GM19238 (cell line): ENCODE measurements around the gene MACROD2.

ENCODE experiments used
- DNase-seq: peaks from one replicate; pipeline ENCODE4 v3.0.0; 2011; ENCODE audit warnings: low spot score; ENCODE audit not compliant: insufficient read length

Gene MACROD2

DNA sequence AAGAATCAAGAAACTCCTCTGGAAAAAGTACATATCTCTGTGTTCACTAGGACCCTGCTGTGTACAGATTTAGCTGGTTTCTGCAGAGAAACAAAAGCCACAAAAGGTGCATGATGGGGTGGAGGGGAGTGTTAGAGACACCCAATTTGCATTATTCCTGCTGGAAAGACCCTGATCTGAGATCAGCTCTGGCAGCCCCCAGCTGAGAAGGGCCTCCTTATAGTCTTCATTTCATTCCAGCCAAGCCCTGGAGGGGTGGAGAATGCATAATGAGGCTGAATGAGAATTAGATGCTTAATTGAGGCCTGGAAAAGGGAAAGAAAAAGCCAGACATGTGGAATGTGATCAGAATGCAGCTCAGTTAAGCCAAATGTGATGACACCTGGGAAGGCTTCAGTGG lies 2032.4 kb downstream of the MACROD2 start:
- DNase-seq, result no peak

DNA sequence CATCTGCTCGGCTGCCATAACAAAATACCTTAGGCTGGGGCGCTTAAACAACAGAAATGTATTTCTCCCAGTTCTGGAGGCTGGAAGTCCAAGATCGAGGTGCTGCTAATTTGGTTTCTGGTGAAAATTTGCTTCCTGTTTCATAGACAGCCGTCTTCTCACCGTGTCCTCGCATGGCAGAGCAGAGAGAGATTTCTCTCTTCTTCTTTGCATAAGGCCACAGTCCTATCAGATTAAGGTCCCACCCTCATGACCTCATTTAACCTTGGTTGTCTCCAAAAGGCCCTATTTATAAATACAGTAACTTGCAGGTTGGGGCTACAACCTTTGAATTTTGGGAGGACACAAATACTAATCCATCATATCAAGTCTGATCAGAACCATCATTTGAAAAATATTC lies 2033.6 kb downstream of the MACROD2 start:
- DNase-seq, result no peak

DNA sequence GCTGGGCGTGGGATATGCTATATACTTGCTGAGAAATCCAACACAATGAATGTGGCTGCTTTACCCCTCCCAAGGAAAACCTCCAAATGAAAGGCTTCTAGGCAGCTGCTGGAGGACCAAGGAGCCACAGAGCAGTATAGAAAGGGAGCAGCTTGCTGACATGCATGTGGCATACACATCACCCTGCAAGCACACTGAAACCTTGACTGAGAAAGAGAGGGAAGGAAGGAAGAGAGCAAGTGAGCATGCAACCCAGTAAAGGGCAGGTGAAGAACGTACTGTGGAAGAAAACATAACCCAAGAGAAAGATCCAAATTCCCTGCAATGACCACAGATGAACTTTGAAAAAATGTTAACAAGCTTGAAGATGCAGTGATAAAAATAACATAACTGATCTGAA lies 2034.9 kb downstream of the MACROD2 start:
- DNase-seq, result no peak

DNA sequence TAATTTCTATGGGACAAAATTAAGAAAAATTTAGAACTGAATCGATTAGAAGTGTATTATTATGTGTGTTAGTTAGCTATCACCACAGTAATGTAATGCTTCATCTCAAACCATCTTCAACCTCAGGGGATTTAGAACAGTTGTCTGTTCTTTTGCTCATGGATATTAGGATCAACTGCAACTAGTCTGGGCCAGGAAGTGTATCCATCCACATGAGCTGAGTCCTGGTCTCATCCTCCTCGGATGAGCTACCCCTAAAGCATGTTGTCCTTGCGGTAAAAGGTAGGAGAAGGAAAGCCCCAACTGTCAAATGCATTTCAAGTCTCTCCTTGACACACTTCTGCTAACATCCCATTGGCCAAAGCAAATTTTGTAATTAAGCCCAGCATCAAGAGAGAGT lies 2040.3 kb downstream of the MACROD2 start:
- no peak for DNase-seq

DNA sequence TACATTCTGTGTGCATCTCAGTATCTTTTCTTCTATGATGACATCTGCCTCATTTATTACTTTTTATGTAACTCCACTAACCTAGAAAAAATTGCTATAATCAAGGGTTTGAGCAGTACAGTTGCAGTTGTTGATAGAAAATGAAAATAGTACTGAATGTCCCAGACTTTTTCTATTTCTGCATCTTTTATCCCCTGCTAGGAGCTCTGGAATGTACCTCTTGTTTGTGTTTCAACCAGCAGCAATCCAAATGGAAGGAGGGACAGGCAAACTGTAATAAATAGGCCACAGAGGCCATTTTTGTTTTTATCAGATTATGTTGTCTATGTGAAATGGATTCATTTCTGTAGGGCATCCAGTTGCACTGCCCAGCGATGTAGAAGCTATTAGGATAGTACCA lies 2041.0 kb downstream of the MACROD2 start:
- no peak for DNase-seq

DNA sequence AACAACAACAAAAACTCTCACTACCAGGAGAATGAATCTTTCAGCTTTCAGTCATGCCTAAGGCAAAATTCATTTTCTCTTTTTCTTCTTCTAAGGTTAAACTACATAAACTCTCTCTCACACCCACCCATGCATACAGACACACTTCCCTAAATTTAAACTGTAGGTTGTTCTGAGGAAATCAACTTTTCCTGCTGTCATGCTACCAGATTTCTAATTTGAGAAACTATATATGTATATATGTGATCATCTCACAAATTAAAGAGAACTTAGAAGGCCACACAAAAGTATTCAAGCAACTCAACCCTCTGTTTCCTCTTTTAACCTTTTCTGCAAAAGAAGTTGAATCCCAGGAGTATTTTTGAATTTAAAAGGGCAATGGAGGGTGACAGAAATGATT lies 2045.4 kb downstream of the MACROD2 start:
- no peak for DNase-seq

DNA sequence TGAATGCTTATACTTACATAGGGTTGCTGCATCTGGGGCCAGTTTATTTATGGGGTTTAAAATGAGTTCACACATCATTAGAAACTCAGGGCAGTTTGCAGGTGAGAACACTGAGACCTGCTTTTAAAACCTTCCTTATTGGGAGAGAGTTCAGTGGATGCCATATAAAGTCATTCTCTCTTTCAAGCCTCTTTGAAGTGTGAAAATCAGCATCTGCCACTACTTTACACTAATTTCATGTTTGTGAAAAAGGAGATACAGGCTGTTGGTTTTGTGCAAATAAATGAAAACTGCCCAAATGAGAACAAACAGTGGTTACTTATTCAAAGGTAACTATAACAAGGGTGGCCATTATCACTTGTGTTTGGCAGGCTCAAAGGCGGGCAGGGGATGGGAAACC lies 2047.4 kb downstream of the MACROD2 start:
- DNase-seq, result no peak

DNA sequence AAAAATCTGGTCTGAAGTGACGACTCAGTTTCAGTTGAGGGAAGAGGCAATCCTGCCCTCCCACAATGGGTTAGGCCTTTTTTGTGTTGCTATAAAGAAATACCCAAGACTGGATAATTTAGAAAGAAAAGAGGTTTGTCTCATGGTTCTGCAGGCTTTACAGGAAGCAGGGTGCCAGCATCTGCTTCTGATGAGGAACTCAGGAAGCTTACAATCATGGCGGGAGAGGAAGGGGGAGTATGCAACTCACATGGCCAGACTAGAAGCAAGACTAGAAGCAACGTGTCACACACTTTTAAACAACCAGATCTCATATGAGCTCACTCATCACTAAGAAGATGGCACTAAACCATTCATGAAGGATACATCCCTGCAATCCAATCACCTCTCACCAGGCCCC lies 2048.6 kb downstream of the MACROD2 start:
- no peak for DNase-seq

DNA sequence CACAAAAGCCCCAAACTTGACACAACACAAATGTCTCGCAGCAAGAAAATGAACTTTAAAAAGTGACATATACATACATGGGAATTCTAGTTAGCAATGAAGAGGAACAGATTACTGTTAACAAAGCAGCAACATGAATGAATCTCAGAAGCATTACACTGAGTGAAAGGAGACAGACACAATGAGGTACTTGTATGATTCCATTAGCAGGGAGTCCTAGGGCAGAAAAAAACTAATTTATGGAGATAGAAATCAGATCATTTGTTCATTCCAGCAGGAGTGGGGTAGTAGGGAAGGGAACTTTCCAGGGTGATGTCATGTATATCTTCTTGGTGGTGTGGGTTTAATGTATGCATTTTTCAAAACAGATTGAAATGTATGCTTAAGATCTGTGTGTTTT lies 2053.6 kb downstream of the MACROD2 start:
- DNase-seq, result no peak

DNA sequence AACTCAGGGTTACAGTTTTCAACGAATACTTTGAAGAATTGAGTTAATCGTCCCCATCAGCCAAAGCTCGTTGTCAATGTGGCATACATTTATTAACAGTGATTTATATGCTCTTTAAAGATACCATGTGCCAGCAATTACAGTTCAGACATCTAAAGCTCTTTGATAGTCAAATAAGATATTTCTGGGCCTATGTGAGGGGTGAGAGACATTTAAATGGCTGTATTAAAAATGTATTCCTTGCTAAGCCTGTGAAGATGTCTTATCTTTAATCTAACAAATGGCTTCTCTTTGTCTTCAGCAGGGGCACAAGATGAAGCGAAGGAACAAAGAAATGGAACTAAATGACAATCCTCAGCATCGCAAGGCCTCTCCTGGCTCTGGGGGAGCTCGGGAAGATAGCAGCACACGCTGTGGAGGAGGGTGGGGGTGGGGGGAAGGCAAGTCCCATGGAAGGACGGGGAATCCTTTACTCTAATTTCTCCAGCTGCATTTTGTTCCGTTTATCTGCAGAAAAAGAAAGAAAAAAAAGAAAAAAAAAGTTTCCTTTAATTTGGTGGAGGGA lies 2054.3 kb downstream of the MACROD2 start:
- DNase-seq, result no peak

DNA sequence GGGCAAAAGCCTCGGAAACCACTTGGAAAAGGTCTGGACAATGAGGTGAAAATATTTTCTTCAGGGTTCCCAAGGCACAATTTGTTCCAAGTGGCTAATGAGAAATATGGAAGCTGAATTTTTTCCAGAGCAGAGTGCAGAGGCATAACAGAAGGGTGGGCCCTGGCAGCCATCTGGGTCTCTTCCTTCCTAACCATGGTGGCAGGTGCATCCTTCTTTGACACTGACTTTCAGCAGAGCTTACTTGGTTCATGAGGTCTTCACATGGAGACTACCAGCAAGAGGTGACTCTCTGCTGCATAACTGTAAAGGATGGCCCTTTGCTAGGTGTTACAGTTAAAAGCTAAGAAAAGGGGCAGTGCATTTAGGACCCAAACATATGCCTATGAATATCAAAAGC lies 2055.1 kb downstream of the MACROD2 start:
- no peak for DNase-seq

DNA sequence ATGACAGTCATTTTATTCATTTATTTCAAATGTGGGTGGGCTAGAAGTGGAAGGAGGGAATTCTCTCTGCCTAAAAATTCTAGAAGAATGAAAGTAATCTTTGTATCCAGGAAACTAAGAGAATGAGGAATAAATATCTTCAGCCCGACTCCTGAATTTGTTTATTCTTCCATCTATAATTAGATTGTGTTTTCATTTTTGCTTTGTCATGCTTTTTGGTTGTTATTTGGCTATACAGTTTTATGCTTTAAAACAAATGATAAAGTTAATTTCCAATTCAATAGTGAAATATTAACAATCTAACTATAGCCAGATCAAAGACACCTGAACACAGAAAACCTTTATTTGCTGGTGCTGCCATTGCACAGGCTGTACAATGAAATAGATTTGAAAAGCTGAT lies 2056.7 kb downstream of the MACROD2 start:
- no peak for DNase-seq

DNA sequence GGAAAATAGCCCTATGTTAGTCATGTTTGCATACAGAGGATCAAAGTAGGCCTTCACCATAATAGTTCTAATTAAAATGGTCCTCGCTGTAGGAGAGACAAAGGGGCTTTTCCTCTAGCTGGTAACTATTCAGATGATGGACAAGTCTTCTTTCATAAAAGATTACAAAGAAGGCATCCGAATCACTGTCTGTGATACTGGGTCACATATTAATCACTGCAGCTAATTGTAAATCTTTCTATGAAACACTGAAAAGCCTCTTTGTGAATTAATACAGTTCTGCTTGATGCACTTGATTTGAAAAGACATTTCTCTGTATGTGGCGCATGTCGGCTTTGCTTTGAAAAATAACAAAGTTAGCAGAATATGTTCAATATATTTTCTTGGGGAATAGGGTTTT lies 2057.1 kb downstream of the MACROD2 start:
- no peak for DNase-seq

DNA sequence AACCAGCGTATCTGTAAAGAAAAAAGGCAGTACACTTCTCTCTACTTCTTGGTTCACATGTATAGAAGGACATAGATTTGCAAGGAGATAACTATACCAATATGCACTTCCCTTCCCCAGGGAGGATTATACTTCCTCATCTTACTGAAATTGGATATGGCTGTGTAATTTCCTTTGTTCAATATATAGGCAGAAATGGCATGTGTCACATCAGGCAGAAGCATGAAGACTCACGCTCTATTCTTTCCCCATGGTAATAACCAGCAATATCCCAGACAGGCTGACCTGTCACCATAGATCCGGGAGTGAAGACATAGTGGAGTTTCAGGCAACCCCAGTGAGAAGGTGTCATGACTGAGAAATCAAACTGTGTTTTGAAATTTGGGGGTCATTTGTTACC lies 2059.7 kb downstream of the MACROD2 start:
- no peak for DNase-seq

DNA sequence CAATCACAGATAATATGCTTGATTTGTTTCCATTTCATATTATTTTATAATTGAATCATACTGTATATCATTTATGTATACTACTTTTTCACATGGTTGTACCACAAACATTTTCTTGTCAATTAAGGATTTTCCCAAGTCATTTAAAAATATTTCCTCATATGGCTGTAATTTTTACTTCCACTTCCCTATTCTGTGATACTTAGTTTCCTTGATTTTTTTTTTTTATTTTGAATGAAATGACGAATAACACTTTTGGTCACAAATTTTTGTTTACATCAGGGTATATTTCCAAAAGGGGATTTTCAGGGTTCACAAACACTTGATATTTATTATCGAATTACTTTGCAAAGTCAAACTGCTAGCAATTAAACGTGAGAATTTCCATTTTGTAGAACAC lies 2062.3 kb downstream of the MACROD2 start:
- DNase-seq, result no peak

DNA sequence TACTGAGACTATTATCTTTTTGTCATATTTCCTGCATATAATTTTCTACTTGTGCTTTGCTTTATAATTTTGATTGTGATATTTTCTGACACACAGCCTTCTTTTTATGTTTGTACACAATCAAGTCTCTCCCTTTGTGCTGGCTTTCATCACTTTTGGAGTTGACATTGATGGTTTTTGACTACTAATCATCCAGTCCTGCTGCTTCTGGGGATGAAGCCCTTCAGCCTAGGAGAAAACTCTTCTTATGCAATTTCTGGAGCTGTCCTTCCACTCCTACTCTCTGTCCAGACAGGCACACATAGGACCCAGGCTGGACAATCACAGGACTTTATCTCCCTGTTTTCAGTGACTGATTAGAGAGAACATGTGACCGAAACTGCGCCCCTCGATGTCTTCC lies 2063.0 kb downstream of the MACROD2 start:
- DNase-seq, result no peak

DNA sequence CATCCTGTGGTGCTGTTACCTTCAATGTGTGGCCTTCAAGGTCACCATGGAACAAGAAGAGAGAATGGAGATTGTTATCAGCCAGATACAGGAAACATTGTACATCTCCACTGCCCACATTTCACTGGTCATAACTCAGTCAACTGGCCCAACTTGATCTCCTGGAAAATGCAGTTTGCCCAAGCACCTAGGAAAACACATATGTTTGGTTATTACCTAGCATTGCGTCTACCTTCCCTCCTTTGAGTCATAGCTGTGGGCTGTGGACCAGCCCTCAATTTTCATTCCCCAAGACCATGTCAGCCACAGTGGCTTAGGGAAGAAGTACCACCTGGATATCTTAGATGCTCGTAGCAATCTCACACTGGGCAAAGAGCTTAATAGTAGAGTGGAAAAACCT lies 2064.5 kb downstream of the MACROD2 start:
- no peak for DNase-seq

DNA sequence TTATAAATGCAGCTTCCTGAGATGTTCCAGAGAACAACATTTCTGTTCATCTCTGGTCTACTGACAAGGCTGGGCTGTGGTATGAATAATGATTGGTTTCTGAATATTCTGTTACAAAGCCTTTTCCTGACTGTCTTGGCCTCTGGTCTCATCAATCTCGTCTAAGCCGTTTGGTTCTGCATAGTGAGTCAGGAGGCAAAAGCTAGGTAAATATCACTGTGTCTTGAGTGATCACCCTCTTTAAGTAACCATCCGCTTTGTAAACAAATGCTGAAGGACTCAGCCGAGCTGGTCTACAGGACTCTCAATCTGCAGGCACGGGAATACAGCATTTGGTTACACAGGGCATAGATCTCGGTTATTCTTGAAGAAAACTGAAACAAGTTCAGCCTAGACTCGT lies 2066.0 kb downstream of the MACROD2 start:
- DNase-seq, result no peak

DNA sequence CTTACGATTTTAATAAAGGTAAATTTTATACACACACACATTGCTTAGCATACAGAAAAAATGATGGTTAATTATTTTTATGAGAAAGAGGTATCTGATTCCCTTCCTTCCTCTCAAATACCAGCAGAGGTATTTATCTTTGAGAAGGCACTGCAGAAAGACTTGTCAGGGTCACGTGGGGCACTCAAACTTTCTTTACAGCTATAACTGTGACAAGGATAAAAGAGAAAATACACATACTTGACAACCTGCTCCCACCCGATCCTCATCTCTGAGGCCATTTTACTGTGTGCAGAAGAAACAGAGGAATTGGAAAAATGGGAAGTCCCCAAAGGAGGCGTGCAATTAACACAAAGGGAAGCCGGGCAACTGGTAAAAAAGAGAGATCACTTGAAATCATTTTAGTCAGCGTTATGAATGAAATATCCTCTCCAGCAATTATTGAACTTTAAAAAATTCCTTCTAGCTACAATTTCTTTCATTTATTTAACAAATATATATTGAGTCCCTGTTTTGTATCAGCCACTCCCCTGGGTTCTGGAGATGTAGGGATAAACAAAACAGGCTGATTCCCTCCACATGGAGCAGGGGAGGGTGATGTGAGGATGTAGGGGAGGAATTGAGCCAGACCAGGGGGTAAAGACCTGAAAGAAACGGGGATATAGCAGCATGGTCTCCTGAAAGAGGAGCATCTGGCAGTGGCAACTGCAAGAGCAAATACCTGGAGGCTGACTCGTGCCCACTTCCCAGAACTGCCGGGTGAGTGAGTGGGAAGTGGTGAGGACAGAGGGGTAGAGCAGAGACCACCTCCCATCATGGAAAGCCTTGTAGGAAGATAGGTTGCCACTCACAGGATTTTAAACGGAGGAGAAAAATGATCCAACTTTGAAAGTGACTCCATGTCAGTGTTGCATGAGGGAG lies 2067.6 kb downstream of the MACROD2 start:
- DNase-seq, result no peak

DNA sequence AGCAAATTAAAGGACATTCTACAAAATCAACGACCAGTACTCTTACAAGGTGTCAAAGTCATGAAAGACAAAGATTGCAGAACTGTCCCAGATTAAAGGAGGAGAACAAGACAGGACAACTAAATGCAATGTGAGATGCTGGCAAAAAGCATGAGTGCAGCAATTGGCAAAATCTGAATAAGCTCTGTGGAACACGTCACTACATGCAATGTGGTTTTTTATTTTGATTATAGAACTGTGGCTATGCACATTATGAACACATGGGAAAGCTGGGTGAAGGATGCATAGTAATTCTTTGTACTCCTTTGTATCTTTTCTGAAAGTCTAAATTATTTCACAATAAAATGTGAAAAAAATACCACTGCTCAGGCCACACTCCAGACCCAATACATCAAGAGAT lies 2068.6 kb downstream of the MACROD2 start:
- DNase-seq, result no peak

DNA sequence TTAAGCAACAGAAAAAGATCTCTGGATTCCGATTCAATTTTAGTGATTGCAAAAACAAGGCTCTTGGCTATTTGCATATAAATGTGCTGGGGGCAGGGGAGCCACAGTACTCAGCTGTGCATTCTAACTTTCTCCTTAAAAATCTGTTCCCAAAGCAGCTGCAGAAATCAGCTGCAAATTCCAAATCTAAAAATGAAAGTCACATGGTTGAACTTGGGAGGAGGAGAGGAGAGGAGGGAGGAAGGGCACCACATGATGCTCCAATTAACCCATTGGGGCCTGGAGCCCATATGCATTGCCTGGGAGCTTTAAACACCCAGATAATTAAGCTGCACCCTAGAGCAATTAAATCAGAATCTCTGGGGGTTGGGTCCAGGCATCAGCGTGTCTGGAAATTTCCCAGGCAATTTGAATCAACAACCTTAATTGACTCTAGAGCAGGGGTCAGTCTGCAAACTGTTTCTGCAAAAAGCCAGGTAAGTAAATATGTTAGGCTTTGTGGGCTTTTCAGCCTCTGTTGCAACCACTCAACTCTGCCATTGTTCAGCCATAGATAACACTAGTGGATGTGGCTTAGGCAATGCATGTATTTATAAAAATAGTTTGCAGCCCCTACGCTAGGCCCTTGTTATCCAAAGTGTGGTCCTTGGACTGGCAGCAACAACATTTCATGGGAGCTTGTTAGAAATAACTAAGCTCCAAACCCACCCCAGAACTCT lies 2069.8 kb downstream of the MACROD2 start:
- DNase-seq, result no peak

DNA sequence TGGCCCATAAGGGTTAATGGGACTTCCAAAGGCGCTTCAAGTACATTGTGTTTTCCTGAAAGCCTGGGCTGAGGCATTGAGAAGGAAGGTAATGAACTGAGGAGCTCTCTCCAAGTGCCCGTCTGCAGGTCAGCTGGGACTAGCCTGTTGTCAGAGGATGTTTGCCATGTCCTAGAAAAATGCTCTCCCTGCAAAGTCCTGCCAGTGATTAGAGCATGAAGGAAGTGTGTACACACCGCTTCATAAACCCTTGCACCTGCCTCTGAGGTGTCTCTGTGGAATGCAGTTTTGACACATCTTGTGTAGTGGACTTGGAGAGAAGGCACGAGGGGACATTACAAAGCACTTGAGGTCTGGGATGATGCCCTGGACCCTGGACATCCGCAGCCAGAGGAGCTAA lies 2071.3 kb downstream of the MACROD2 start:
- no peak for DNase-seq
